DND-41 (cell line): Measurements from ENCODE around the gene PRKRIP1.
"Not testable (repeated sequence)": the region's sequence is repeated elsewhere in the genome, so short reads cannot be mapped to it uniquely, and the experiment has no call there.

Source experiments
- ATAC-seq: fragments of 200-7000 bp; cut with Tn5 transposase; 3 replicates; pipeline ENCODE4 v1.9.1; 2021; ENCODE audit warnings: low read depth; ENCODE audit not compliant: insufficient read depth
- DNase-seq: peaks from one replicate; pipeline ENCODE4 v3.0.0-alpha.2; 2020
- H2AFZ ChIP-seq: 2 replicates; pipeline ENCODE4 v1.6.0; 2012; ENCODE audit warnings: low read depth, low read length
- H3K27ac ChIP-seq: 2 replicates; pipeline ENCODE4 v1.5.1; 2012; ENCODE audit warnings: low read length, inconsistent platforms
- H3K27me3 ChIP-seq: fragments of 200-600 bp; sonication (generic); 2 replicates; pipeline ENCODE4 v1.6.0; 2012; ENCODE audit warnings: low read length, mild to moderate bottlenecking, inconsistent platforms; ENCODE audit not compliant: insufficient read depth, poor library complexity
- H3K36me3 ChIP-seq: 2 replicates; pipeline ENCODE4 v1.5.1; 2012; ENCODE audit warnings: low read length, inconsistent platforms; ENCODE audit not compliant: insufficient read depth
- H3K4me1 ChIP-seq: 2 replicates; pipeline ENCODE4 v1.5.1; 2012; ENCODE audit warnings: mild to moderate bottlenecking, low read length; ENCODE audit not compliant: insufficient read depth
- H3K4me2 ChIP-seq: 2 replicates; pipeline ENCODE4 v1.6.0; 2012; ENCODE audit warnings: mild to moderate bottlenecking, moderate library complexity, low read length, inconsistent platforms; ENCODE audit not compliant: insufficient read depth
- H3K4me3 ChIP-seq, 2 experiments: fragments of 200-600 bp in 1 of 2; shearing (Covaris generic) in 1 of 2; 2 replicates each; pipeline ENCODE4 v1.5.1; 2012 to 2016; ENCODE audit warnings: inconsistent platforms in 2 of 2, low read length in 2 of 2, mild to moderate bottlenecking in 2 of 2, low read depth in 1 of 2, moderate library complexity in 1 of 2
- H3K79me2 ChIP-seq: 2 replicates; pipeline ENCODE4 v1.6.0; 2012; ENCODE audit warnings: low read length, inconsistent platforms; ENCODE audit not compliant: insufficient read depth
- H3K9ac ChIP-seq: 2 replicates; pipeline ENCODE4 v1.6.0; 2012; ENCODE audit warnings: low read depth, mild to moderate bottlenecking, inconsistent platforms, low read length, moderate library complexity
- H3K9me3 ChIP-seq: 2 replicates; pipeline ENCODE4 v1.5.1; 2012; ENCODE audit warnings: low read length, moderate library complexity, mild to moderate bottlenecking, inconsistent platforms; ENCODE audit not compliant: insufficient read depth, severe bottlenecking
- H4K20me1 ChIP-seq: 2 replicates; pipeline ENCODE4 v1.6.0; 2012; ENCODE audit warnings: low read length; ENCODE audit not compliant: insufficient read depth
- EZH2 ChIP-seq: IDR thresholded peaks from 3 replicates; pipeline ENCODE4 v1.6.1; 2012; ENCODE audit warnings: borderline replicate concordance, low read depth, mild to moderate bottlenecking, moderate library complexity, low read length, inconsistent platforms; ENCODE audit not compliant: severe bottlenecking
- TF ChIP-seq, protein P1 (sequence below): IDR thresholded peaks from 2 replicates; pipeline ENCODE4 v1.5.1; 2012; ENCODE audit warnings: borderline replicate concordance, low read length, moderate library complexity, mild to moderate bottlenecking; ENCODE audit not compliant: poor library complexity, severe bottlenecking; ENCODE audit errors: extremely low read depth

The PRKRIP1 gene

DNA sequence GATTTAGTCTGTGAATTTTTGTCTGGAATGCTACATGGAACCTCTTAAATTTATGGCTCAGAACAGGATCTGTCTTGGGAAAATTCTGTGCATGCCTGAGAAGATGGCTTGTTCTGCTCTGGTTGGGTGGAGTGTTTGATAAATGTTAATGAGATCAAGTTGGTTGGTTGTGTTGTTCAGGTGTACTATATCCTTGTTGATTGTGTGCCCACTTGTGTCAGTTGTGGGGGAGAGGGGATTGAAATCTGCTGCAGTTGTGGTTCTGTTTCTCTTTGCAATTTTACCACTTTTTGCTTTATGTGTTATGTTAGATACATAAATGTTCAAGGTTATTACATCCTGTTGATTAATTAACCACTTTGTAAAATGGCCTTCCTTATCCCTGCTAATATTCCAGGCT, 26.1 kb upstream of the PRKRIP1 start:
- not testable (repeated sequence) for H3K9ac ChIP-seq, H3K4me2 ChIP-seq, H3K4me3 ChIP-seq, H3K27me3 ChIP-seq, H4K20me1 ChIP-seq, H2AFZ ChIP-seq, ATAC-seq, DNase-seq, H3K27ac ChIP-seq, H3K4me1 ChIP-seq, H3K9me3 ChIP-seq
- peaks cover 34% of the 10 kb centered on the region for H3K79me2 ChIP-seq
- peaks cover 20% of the 10 kb centered on the region for H3K36me3 ChIP-seq

- H3K9ac ChIP-seq, DNase-seq, ATAC-seq, H3K4me1 ChIP-seq, H3K27me3 ChIP-seq, H3K4me2 ChIP-seq, H2AFZ ChIP-seq, H4K20me1 ChIP-seq, H3K4me3 ChIP-seq, H3K27ac ChIP-seq, H3K9me3 ChIP-seq: not testable (repeated sequence)
- Histone ChIP-seq H3K79me2 (peaks cover 21% of the 10 kb centered on the region), H3K36me3 (peaks cover 24% of the 10 kb centered on the region)
Measured at GRCh38 chr7:102372796-102373195, 23.4 kb upstream of the PRKRIP1 start.

GRCh38 chr7:102376964-102377466, 19.1 kb upstream of the PRKRIP1 start:
- DNase-seq, result no peak
- Histone ChIP-seq H3K27me3 (no peaks in the 10 kb centered on the region), H3K4me2 (no peak overlapping the region), H4K20me1 (peaks cover 5% of the 10 kb centered on the region; the same call in 1 of the 2 replicates), H3K9me3 (no peaks in the 10 kb centered on the region), H3K27ac (no peak overlapping the region), H3K36me3 (peaks cover 50% of the 10 kb centered on the region), H3K79me2 (peaks cover 7% of the 10 kb centered on the region; the same call in 1 of the 2 replicates), H2AFZ (no peak overlapping the region), H3K9ac (no peak overlapping the region), H3K4me1 (no peaks in the 10 kb centered on the region), H3K4me3 (no peak overlapping the region)
- TF ChIP-seq EZH2, result no peak
- TF ChIP-seq, protein P1, sequence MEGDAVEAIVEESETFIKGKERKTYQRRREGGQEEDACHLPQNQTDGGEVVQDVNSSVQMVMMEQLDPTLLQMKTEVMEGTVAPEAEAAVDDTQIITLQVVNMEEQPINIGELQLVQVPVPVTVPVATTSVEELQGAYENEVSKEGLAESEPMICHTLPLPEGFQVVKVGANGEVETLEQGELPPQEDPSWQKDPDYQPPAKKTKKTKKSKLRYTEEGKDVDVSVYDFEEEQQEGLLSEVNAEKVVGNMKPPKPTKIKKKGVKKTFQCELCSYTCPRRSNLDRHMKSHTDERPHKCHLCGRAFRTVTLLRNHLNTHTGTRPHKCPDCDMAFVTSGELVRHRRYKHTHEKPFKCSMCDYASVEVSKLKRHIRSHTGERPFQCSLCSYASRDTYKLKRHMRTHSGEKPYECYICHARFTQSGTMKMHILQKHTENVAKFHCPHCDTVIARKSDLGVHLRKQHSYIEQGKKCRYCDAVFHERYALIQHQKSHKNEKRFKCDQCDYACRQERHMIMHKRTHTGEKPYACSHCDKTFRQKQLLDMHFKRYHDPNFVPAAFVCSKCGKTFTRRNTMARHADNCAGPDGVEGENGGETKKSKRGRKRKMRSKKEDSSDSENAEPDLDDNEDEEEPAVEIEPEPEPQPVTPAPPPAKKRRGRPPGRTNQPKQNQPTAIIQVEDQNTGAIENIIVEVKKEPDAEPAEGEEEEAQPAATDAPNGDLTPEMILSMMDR, result no peak
- ATAC-seq, result no peak

DNA sequence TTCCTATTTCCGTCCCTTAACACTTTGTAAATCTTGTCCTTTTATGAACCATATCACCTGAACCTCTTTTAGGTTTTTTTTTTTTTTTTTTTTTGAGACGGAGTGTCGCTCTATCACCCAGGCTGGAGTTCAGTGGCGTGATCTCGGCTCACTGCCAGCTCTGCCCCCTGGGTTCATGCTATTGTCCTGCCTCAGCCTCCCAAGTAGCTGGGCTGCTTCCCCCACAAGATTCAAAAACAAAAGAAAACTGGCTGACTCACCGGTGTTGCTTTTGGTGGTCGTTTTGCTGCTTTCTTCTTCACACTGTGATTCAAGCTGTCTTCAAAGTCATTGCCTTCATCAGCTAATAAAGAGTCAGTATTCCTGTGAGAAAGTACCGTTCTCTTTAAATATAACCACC, 15.3 kb upstream of the PRKRIP1 start:
- not testable (repeated sequence) for H3K27ac ChIP-seq, H3K4me1 ChIP-seq, H3K79me2 ChIP-seq, H3K9me3 ChIP-seq, H4K20me1 ChIP-seq, H3K4me2 ChIP-seq, H2AFZ ChIP-seq, DNase-seq, H3K4me3 ChIP-seq, H3K27me3 ChIP-seq, H3K9ac ChIP-seq, ATAC-seq
- H3K36me3 ChIP-seq, result peaks cover 59% of the 10 kb centered on the region

GRCh38 chr7:102381696-102382425, 14.3 kb upstream of the PRKRIP1 start:
- not testable (repeated sequence) for H3K4me2 ChIP-seq, DNase-seq, H3K27me3 ChIP-seq, H3K4me1 ChIP-seq, H4K20me1 ChIP-seq, H3K79me2 ChIP-seq, H3K9ac ChIP-seq, ATAC-seq, H2AFZ ChIP-seq, H3K4me3 ChIP-seq, H3K9me3 ChIP-seq, H3K27ac ChIP-seq
- peaks cover 68% of the 10 kb centered on the region for H3K36me3 ChIP-seq
